ENCODE results near the gene ATP9B. TPM values are rescaled to one million over a fixed set of nuclear protein-coding genes. Genes with fewer than 3 reads are reported as not detected.

The ATP9B gene
- total RNA-seq, 1 experiment from 2014 or later, result 20.9 TPM

DNA sequence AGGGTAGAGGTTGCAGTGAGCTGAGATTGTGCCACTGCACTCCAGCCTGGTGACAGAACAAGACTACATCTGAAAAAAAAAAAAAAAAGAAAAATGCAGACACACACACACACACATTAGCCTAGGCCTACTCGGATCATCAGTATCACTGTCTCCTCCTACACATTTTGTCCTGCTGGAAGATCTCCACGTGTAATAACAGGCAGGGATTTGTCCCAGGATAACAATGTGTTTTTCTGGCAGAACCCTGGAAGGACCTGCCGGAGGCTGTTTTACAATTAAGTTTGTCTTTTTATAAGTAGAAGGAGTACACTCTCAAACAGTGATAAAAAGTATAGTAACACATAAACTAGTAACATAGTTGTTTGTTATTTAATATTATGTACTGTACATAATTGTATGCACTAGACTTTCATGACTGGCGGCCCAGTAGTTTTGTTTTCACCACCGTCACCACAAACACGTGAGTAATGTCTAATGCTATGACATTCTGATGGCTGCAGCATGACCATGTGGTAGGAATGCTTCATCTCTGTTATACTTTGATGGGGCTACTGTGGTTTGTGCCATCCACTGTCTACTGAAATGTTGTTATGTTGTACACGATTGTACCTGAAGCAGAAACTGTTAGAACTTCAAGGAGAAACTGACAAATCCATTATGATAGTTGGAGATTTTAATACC lies 130.6 kb downstream of the ATP9B start:
- no peak overlapping the region for H2BK20ac ChIP-seq (ENCODE audit: low read depth, low read length, poor library complexity, severe bottlenecking)
- no peak overlapping the region for H3K27ac Mint-ChIP-seq
- no CpG with 5 or more reads among the region's 7 CpGs for WGBS (ENCODE audit: extremely low coverage, insufficient read length, low lambda C conversion rate)
- H2BK120ac ChIP-seq (ENCODE audit: low read depth, low read length, poor library complexity, severe bottlenecking), result no peak overlapping the region
- H3K9ac ChIP-seq (ENCODE audit: extremely low read depth, insufficient read length, low read length), result no peak overlapping the region
- no peak overlapping the region for H3T11ph ChIP-seq (ENCODE audit: low read length)
- H3K14ac ChIP-seq (ENCODE audit: insufficient read depth, low read length), result no peak overlapping the region
- H3K23ac ChIP-seq (ENCODE audit: insufficient read length, low read depth, low read length), result no peak overlapping the region
- no peak overlapping the region for H2AFZ ChIP-seq (ENCODE audit: low read length)
- H4K20me1 ChIP-seq (ENCODE audit: control insufficient read depth, insufficient read depth, insufficient read length), result no peaks in the 10 kb centered on the region
- H2BK5ac ChIP-seq (ENCODE audit: insufficient read length, low read length), result no peak overlapping the region
- no peaks in the 10 kb centered on the region for H3K79me2 ChIP-seq (ENCODE audit: insufficient read depth, low read length)
- H3K4me1 Mint-ChIP-seq, result no peaks in the 10 kb centered on the region; a peak in 1 of 4 replicates
- no peaks in the 10 kb centered on the region for H3K4me1 ChIP-seq (ENCODE audit: insufficient read depth, low read length)
- DNase-seq, result no peak
- no peaks in the 10 kb centered on the region for H3K9me3 ChIP-seq (ENCODE audit: control insufficient read depth, low read depth, low read length)
- H2AK5ac ChIP-seq (ENCODE audit: insufficient read length, low read length), result no peak overlapping the region
- H3K18ac ChIP-seq (ENCODE audit: insufficient read length, low read depth, low read length), result no peak overlapping the region
- no peaks in the 10 kb centered on the region for H3K27me3 ChIP-seq (ENCODE audit: insufficient read depth, low read length)
- H4K91ac ChIP-seq (ENCODE audit: insufficient read length, low read depth, low read length), result no peak overlapping the region
- H2BK12ac ChIP-seq (ENCODE audit: insufficient read length, low read depth, low read length), result no peak overlapping the region
- no peak overlapping the region for H3K27ac ChIP-seq (ENCODE audit: insufficient read length, low read depth, low read length)
- peaks cover 2 to 12% (median 12%) of the 10 kb centered on the region in 3 experiments; a peak in 6 of 7 replicates for H3K36me3 Mint-ChIP-seq (ENCODE audit: insufficient read depth in 1 of 3, low read depth in 3 of 3)
- no peak overlapping the region for H3K4me3 Mint-ChIP-seq
- no peaks in the 10 kb centered on the region for H3K27me3 Mint-ChIP-seq (ENCODE audit: low read depth)
- H4K5ac ChIP-seq (ENCODE audit: insufficient read length, low read depth, low read length), result no peak overlapping the region
- peaks cover 5 to 6% of the 10 kb centered on the region in 2 experiments; a peak in 4 of 5 replicates for H3K9me3 Mint-ChIP-seq
- no peak overlapping the region for H3K4me2 ChIP-seq (ENCODE audit: insufficient read depth, insufficient read length, low read length)
- no peak overlapping the region for H4K8ac ChIP-seq (replicated peaks; ENCODE audit: insufficient read length, low read depth, low read length)
- TF ChIP-seq, protein P1, sequence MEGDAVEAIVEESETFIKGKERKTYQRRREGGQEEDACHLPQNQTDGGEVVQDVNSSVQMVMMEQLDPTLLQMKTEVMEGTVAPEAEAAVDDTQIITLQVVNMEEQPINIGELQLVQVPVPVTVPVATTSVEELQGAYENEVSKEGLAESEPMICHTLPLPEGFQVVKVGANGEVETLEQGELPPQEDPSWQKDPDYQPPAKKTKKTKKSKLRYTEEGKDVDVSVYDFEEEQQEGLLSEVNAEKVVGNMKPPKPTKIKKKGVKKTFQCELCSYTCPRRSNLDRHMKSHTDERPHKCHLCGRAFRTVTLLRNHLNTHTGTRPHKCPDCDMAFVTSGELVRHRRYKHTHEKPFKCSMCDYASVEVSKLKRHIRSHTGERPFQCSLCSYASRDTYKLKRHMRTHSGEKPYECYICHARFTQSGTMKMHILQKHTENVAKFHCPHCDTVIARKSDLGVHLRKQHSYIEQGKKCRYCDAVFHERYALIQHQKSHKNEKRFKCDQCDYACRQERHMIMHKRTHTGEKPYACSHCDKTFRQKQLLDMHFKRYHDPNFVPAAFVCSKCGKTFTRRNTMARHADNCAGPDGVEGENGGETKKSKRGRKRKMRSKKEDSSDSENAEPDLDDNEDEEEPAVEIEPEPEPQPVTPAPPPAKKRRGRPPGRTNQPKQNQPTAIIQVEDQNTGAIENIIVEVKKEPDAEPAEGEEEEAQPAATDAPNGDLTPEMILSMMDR (conservative IDR thresholded peaks at IDR 0.05), result no peak
- no peak overlapping the region for H3K4ac ChIP-seq (ENCODE audit: low read depth, low read length)
- H3K23me2 ChIP-seq (ENCODE audit: insufficient read length, low read depth, low read length, poor library complexity, severe bottlenecking), result no peaks in the 10 kb centered on the region
- no peaks in the 10 kb centered on the region for H3K79me1 ChIP-seq (ENCODE audit: insufficient read depth, low read depth, low read length, poor library complexity, severe bottlenecking)
- no peak overlapping the region for H2BK15ac ChIP-seq (ENCODE audit: low read depth, low read length)
- no peak overlapping the region for H3K56ac ChIP-seq (ENCODE audit: insufficient read length, low read depth, low read length)
